ENCODE measurements around the gene CTSC. TPM values are rescaled to one million over a fixed set of nuclear protein-coding genes. Genes with fewer than 3 reads are reported as not detected.
"Not testable (repeated sequence)": the region's sequence is repeated elsewhere in the genome, so short reads cannot be mapped to it uniquely, and the experiment has no call there.

CTSC gene
- total and polyA plus RNA-seq, 4 donors: 22.7 to 176 (median 77.1) TPM

- no peak for DNase-seq
- H3K4me1 ChIP-seq (ENCODE audit: control insufficient read depth in 1 of 2, insufficient read depth in 2 of 2, low read length in 2 of 2): no peaks in the 10 kb centered on the region
- no peaks in the 10 kb centered on the region for H3K27me3 ChIP-seq (ENCODE audit: control insufficient read depth in 1 of 2, insufficient read depth in 2 of 2, low read length in 1 of 2)
- WGBS, 2 donors: 81 to 83% methylated on average over 1 of the region's 1 CpG
- no peaks in the 10 kb centered on the region for H3K9me3 ChIP-seq (ENCODE audit: control insufficient read depth, low read length)
- ATAC-seq (ENCODE audit: low FRiP score): no peak
- H3K27ac ChIP-seq (ENCODE audit: low read depth in 1 of 2, low read length in 2 of 2): no peak overlapping the region
- intact Hi-C loops (cut with DNase I): no loop called here
- H3K4me3 ChIP-seq (ENCODE audit: low read length in 2 of 2): no peak overlapping the region
- H3K36me3 ChIP-seq (ENCODE audit: control insufficient read depth in 1 of 2, insufficient read depth in 2 of 2, low read length in 1 of 2): no peaks in the 10 kb centered on the region
Observed at GRCh38 chr11:88275636-88276035, 61.9 kb downstream of the CTSC start.

GRCh38 chr11:88266919-88267318, 70.6 kb downstream of the CTSC start:
- 96 to 100% methylated on average over 1 of the region's 1 CpG for WGBS, 2 donors
- intact Hi-C loops (cut with DNase I): no loop called here
- no peak overlapping the region for H3K4me3 ChIP-seq (ENCODE audit: low read length in 2 of 2)
- no peaks in the 10 kb centered on the region for H3K36me3 ChIP-seq (ENCODE audit: control insufficient read depth in 1 of 2, insufficient read depth in 2 of 2, low read length in 1 of 2)
- no peak overlapping the region for H3K27ac ChIP-seq (ENCODE audit: low read depth in 1 of 2, low read length in 2 of 2)
- ATAC-seq (ENCODE audit: low FRiP score): no peak
- no peaks in the 10 kb centered on the region for H3K4me1 ChIP-seq (ENCODE audit: control insufficient read depth in 1 of 2, insufficient read depth in 2 of 2, low read length in 2 of 2)
- H3K9me3 ChIP-seq (ENCODE audit: control insufficient read depth, low read length): peaks cover 3% of the 10 kb centered on the region
- DNase-seq: no peak
- no peaks in the 10 kb centered on the region for H3K27me3 ChIP-seq (ENCODE audit: control insufficient read depth in 1 of 2, insufficient read depth in 2 of 2, low read length in 1 of 2)

- no peak overlapping the region for H3K4me3 ChIP-seq (ENCODE audit: low read length in 2 of 2)
- H3K27ac ChIP-seq (ENCODE audit: low read depth in 1 of 2, low read length in 2 of 2): no peak overlapping the region
- intact Hi-C loops (cut with DNase I): no loop called here
- no peaks in the 10 kb centered on the region for H3K4me1 ChIP-seq (ENCODE audit: control insufficient read depth in 1 of 2, insufficient read depth in 2 of 2, low read length in 2 of 2)
- no peaks in the 10 kb centered on the region for H3K27me3 ChIP-seq (ENCODE audit: control insufficient read depth in 1 of 2, insufficient read depth in 2 of 2, low read length in 1 of 2)
- H3K36me3 ChIP-seq (ENCODE audit: control insufficient read depth in 1 of 2, insufficient read depth in 2 of 2, low read length in 1 of 2): no peaks in the 10 kb centered on the region
- peaks cover 3% of the 10 kb centered on the region for H3K9me3 ChIP-seq (ENCODE audit: control insufficient read depth, low read length)
- DNase-seq (no peak), ATAC-seq (ENCODE audit: low FRiP score) (no peak)
Observed at GRCh38 chr11:88266157-88266556, 71.4 kb downstream of the CTSC start.

GRCh38 chr11:88259431-88259830, 78.1 kb downstream of the CTSC start:
- ATAC-seq (ENCODE audit: low FRiP score): no peak
- H3K4me1 ChIP-seq (ENCODE audit: control insufficient read depth in 1 of 2, insufficient read depth in 2 of 2, low read length in 2 of 2): no peaks in the 10 kb centered on the region
- H3K36me3 ChIP-seq (ENCODE audit: control insufficient read depth in 1 of 2, insufficient read depth in 2 of 2, low read length in 1 of 2): no peaks in the 10 kb centered on the region
- H3K9me3 ChIP-seq (ENCODE audit: control insufficient read depth, low read length): peaks cover 1% of the 10 kb centered on the region
- no peak overlapping the region for H3K4me3 ChIP-seq (ENCODE audit: low read length in 2 of 2)
- intact Hi-C loops (cut with DNase I): no loop called here
- H3K27me3 ChIP-seq (ENCODE audit: control insufficient read depth in 1 of 2, insufficient read depth in 2 of 2, low read length in 1 of 2): no peaks in the 10 kb centered on the region
- no peak overlapping the region for H3K27ac ChIP-seq (ENCODE audit: low read depth in 1 of 2, low read length in 2 of 2)
- DNase-seq: no peak

- no peak for ATAC-seq (ENCODE audit: low FRiP score)
- no peak for DNase-seq
- Histone ChIP-seq H3K9me3 (ENCODE audit: control insufficient read depth, low read length) (peaks cover 1% of the 10 kb centered on the region), H3K27ac (ENCODE audit: low read depth in 1 of 2, low read length in 2 of 2) (no peak overlapping the region), H3K27me3 (ENCODE audit: control insufficient read depth in 1 of 2, insufficient read depth in 2 of 2, low read length in 1 of 2) (no peaks in the 10 kb centered on the region), H3K4me1 (ENCODE audit: control insufficient read depth in 1 of 2, insufficient read depth in 2 of 2, low read length in 2 of 2) (no peaks in the 10 kb centered on the region), H3K4me3 (ENCODE audit: low read length in 2 of 2) (no peak overlapping the region), H3K36me3 (ENCODE audit: control insufficient read depth in 1 of 2, insufficient read depth in 2 of 2, low read length in 1 of 2) (no peaks in the 10 kb centered on the region)
- intact Hi-C loops (cut with DNase I): no loop called here
Observed at GRCh38 chr11:88252208-88252607, 85.3 kb downstream of the CTSC start.

- Histone ChIP-seq H3K9me3 (ENCODE audit: control insufficient read depth, low read length) (no peaks in the 10 kb centered on the region), H3K27me3 (ENCODE audit: control insufficient read depth in 1 of 2, insufficient read depth in 2 of 2, low read length in 1 of 2) (no peaks in the 10 kb centered on the region), H3K4me3 (ENCODE audit: low read length in 2 of 2) (no peak overlapping the region), H3K27ac (ENCODE audit: low read depth in 1 of 2, low read length in 2 of 2) (no peak overlapping the region), H3K4me1 (ENCODE audit: control insufficient read depth in 1 of 2, insufficient read depth in 2 of 2, low read length in 2 of 2) (no peaks in the 10 kb centered on the region), H3K36me3 (ENCODE audit: control insufficient read depth in 1 of 2, insufficient read depth in 2 of 2, low read length in 1 of 2) (no peaks in the 10 kb centered on the region)
- WGBS, 2 donors: 76 to 78% methylated on average over 3 of the region's 3 CpGs
- ATAC-seq (ENCODE audit: low FRiP score) (no peak), DNase-seq (no peak)
- intact Hi-C loops (cut with DNase I): no loop called here
Observed at GRCh38 chr11:88250566-88251242, 86.8 kb downstream of the CTSC start.

GRCh38 chr11:88249706-88250105, 87.8 kb downstream of the CTSC start:
- no peaks in the 10 kb centered on the region for H3K4me1 ChIP-seq (ENCODE audit: control insufficient read depth in 1 of 2, insufficient read depth in 2 of 2, low read length in 2 of 2)
- no peaks in the 10 kb centered on the region for H3K27me3 ChIP-seq (ENCODE audit: control insufficient read depth in 1 of 2, insufficient read depth in 2 of 2, low read length in 1 of 2)
- intact Hi-C loops (cut with DNase I): no loop called here
- no peaks in the 10 kb centered on the region for H3K9me3 ChIP-seq (ENCODE audit: control insufficient read depth, low read length)
- no peak overlapping the region for H3K27ac ChIP-seq (ENCODE audit: low read depth in 1 of 2, low read length in 2 of 2)
- ATAC-seq (ENCODE audit: low FRiP score) (no peak), DNase-seq (no peak)
- no peaks in the 10 kb centered on the region for H3K36me3 ChIP-seq (ENCODE audit: control insufficient read depth in 1 of 2, insufficient read depth in 2 of 2, low read length in 1 of 2)
- WGBS, 2 donors: 40 to 57% methylated on average over 1 of the region's 1 CpG
- H3K4me3 ChIP-seq (ENCODE audit: low read length in 2 of 2): no peak overlapping the region

- Histone ChIP-seq H3K27me3 (ENCODE audit: control insufficient read depth in 1 of 2, insufficient read depth in 2 of 2, low read length in 1 of 2) (no peaks in the 10 kb centered on the region), H3K9me3 (ENCODE audit: control insufficient read depth, low read length) (no peaks in the 10 kb centered on the region), H3K36me3 (ENCODE audit: control insufficient read depth in 1 of 2, insufficient read depth in 2 of 2, low read length in 1 of 2) (no peaks in the 10 kb centered on the region), H3K4me3 (ENCODE audit: low read length in 2 of 2) (no peak overlapping the region), H3K4me1 (ENCODE audit: control insufficient read depth in 1 of 2, insufficient read depth in 2 of 2, low read length in 2 of 2) (no peaks in the 10 kb centered on the region), H3K27ac (ENCODE audit: low read depth in 1 of 2, low read length in 2 of 2) (no peak overlapping the region)
- 68 to 71% methylated on average over 3 of the region's 3 CpGs for WGBS, 2 donors
- intact Hi-C loops (cut with DNase I): no loop called here
- ATAC-seq (ENCODE audit: low FRiP score): no peak
- DNase-seq: no peak
Observed at GRCh38 chr11:88246696-88247095, 90.8 kb downstream of the CTSC start.

- ATAC-seq (ENCODE audit: low FRiP score); H3K36me3 ChIP-seq (ENCODE audit: control insufficient read depth in 1 of 2, insufficient read depth in 2 of 2, low read length in 1 of 2); H3K4me1 ChIP-seq (ENCODE audit: control insufficient read depth in 1 of 2, insufficient read depth in 2 of 2, low read length in 2 of 2); H3K27me3 ChIP-seq (ENCODE audit: control insufficient read depth in 1 of 2, insufficient read depth in 2 of 2, low read length in 1 of 2); H3K27ac ChIP-seq (ENCODE audit: low read depth in 1 of 2, low read length in 2 of 2); H3K9me3 ChIP-seq (ENCODE audit: control insufficient read depth, low read length); DNase-seq; H3K4me3 ChIP-seq (ENCODE audit: low read length in 2 of 2); intact Hi-C loops (cut with DNase I): not testable (repeated sequence)
- 96 to 97% methylated on average over 2 of the region's 2 CpGs for WGBS, 2 donors
Observed at GRCh38 chr11:88245576-88245975, 92.0 kb downstream of the CTSC start.
